ENCODE results near the gene FASTKD2. TPM values are rescaled to one million over a fixed set of nuclear protein-coding genes. Genes with fewer than 3 reads are reported as not detected.
A peak's percentile ranks its signal among the peaks of the same experiment; 100 is the strongest.

Gene FASTKD2
- total RNA-seq, 4 donors from 2014 or later, result 18.4 to 39.3 (median 30.2) TPM

DNA sequence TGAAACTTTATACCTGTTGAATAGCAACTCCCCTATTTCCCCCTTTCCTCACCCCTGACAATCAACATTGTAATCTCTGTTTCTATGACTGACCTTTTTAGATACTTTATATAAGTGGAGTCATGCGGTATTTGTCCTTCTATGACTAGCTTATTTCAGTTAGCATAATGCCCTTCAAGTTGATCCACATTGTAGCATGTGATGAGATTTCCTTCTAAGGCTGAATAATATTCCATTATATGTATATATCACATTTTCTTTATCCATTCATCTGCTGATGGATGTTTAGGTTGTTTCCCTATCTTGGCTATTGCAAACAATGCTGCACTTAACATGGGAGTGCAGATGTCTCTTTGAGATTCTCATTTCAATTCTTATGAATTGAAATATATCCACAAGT, 9.5 kb downstream of the FASTKD2 start:
- Histone ChIP-seq H3K4me3 (no peak overlapping the region), H3K9me3 (peaks cover 0 to 9% (median 8%) of the 10 kb centered on the region in 3 donors), H3K27ac (no peak overlapping the region), H3K4me1 (no peaks in the 10 kb centered on the region), H3K27me3 (no peaks in the 10 kb centered on the region), H3K36me3 (peaks cover 4 to 100% (median 19%) of the 10 kb centered on the region in 3 donors)
- no peak for DNase-seq
- TF ChIP-seq POLR2A (IDR thresholded peaks at IDR 0.05), result no peak
- TF ChIP-seq, protein P1, sequence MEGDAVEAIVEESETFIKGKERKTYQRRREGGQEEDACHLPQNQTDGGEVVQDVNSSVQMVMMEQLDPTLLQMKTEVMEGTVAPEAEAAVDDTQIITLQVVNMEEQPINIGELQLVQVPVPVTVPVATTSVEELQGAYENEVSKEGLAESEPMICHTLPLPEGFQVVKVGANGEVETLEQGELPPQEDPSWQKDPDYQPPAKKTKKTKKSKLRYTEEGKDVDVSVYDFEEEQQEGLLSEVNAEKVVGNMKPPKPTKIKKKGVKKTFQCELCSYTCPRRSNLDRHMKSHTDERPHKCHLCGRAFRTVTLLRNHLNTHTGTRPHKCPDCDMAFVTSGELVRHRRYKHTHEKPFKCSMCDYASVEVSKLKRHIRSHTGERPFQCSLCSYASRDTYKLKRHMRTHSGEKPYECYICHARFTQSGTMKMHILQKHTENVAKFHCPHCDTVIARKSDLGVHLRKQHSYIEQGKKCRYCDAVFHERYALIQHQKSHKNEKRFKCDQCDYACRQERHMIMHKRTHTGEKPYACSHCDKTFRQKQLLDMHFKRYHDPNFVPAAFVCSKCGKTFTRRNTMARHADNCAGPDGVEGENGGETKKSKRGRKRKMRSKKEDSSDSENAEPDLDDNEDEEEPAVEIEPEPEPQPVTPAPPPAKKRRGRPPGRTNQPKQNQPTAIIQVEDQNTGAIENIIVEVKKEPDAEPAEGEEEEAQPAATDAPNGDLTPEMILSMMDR (IDR thresholded peaks at IDR 0.05), result no peak
- 91 to 100% methylated on average over 1 of the region's 1 CpG for WGBS, 2 donors
- intact Hi-C loops (cut with DNase I), result no loop called here

DNA sequence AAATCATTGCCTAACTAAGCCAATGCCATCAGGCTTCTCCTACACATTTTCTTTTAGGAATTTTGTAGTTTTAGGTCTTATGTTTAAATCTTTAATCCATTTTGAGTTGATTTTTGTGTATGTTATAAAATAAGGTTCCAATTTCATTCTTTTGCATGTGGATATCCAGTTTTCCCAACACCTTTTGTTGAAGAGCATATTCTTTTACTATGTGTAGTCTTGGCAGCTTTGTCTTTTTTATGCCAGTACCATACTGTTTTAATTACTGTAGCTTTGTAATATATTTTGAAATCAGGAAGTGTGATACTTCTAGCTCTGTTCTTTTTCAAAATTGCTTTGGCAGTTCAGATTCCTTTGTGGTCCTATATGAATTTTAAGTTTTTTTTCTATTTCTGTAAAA, 11.0 kb downstream of the FASTKD2 start:
- Histone ChIP-seq H3K4me1 (no peaks in the 10 kb centered on the region), H3K27ac (no peak overlapping the region), H3K36me3 (peaks cover 4 to 100% (median 16%) of the 10 kb centered on the region in 3 donors), H3K27me3 (no peaks in the 10 kb centered on the region), H3K9me3 (peaks cover 0 to 15% (median 9%) of the 10 kb centered on the region in 3 donors), H3K4me3 (no peak overlapping the region)
- DNase-seq, result no peak
- intact Hi-C loops (cut with DNase I), result no loop called here
- TF ChIP-seq POLR2A (IDR thresholded peaks at IDR 0.05), result no peak
- TF ChIP-seq, protein P1 (IDR thresholded peaks at IDR 0.05), result no peak

DNA sequence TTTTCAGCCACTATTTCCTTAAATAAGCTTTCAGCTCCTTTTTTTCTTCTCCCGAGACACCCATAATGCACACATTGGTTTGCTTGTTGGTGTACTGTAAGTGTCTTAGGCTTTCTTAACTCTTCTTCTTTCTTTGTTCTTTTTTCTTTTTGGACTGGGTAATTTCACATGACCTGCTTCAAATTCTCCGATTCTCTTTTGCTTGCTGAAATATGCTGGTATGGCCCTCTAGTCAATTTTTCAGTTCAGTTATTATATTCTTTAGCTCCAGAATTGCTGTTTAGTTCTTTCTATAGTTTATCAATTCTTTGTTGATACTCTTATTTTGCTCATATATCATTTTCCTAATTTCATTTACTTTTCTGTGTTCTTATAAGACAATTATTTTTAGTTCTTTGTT, 15.3 kb downstream of the FASTKD2 start:
- H3K36me3 ChIP-seq, result peaks cover 4 to 100% (median 26%) of the 10 kb centered on the region in 3 donors
- intact Hi-C loops (cut with DNase I), result loop anchor here (10.0 kb wide), 1 partner anchor 86 kb away; no protein-coding TSS in a partner anchor
- H3K27ac ChIP-seq, result no peak overlapping the region
- H3K27me3 ChIP-seq, result no peaks in the 10 kb centered on the region
- peaks cover 0 to 15% (median 9%) of the 10 kb centered on the region in 3 donors for H3K9me3 ChIP-seq
- DNase-seq, result no peak
- H3K4me1 ChIP-seq, result no peaks in the 10 kb centered on the region
- TF ChIP-seq POLR2A (IDR thresholded peaks at IDR 0.05), result no peak
- TF ChIP-seq, protein P1 (IDR thresholded peaks at IDR 0.05), result no peak
- no peak overlapping the region for H3K4me3 ChIP-seq
- 100% methylated on average over 2 of the region's 2 CpGs for WGBS, 2 donors

DNA sequence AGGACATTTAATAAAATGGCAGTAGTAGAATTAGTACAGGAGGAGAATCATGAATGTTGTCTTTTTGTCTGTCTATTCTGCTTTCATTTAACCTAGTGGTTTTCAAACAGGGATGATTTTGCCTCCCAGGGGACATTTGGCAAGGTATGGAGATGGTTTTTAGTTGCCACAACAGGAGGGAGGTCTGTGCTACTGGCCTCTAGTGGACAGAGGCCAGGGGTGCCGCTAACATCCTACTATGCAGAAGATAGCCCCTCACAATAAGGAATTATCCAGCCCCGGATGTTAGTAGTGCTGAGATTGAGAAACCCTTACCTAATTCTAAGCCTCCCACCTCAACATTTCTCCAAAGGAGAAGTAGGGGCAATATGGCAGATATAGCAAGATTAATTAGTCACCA, 18.3 kb downstream of the FASTKD2 start:
- 70 to 79% methylated on average over 2 of the region's 2 CpGs for WGBS, 2 donors
- Histone ChIP-seq H3K27me3 (no peaks in the 10 kb centered on the region), H3K9me3 (peaks cover 0 to 8% (median 0%) of the 10 kb centered on the region in 3 donors), H3K27ac (no peak overlapping the region), H3K4me3 (no peak overlapping the region), H3K36me3 (peaks cover 4 to 100% (median 22%) of the 10 kb centered on the region in 3 donors), H3K4me1 (no peaks in the 10 kb centered on the region)
- DNase-seq, result no peak
- TF ChIP-seq, protein P1 (IDR thresholded peaks at IDR 0.05), result peak in 1 of 6 experiments; percentile 26
- TF ChIP-seq POLR2A (IDR thresholded peaks at IDR 0.05), result no peak
- intact Hi-C loops (cut with DNase I), result loop anchor here (10.0 kb wide), 1 partner anchor 89 kb away; no protein-coding TSS in a partner anchor

DNA sequence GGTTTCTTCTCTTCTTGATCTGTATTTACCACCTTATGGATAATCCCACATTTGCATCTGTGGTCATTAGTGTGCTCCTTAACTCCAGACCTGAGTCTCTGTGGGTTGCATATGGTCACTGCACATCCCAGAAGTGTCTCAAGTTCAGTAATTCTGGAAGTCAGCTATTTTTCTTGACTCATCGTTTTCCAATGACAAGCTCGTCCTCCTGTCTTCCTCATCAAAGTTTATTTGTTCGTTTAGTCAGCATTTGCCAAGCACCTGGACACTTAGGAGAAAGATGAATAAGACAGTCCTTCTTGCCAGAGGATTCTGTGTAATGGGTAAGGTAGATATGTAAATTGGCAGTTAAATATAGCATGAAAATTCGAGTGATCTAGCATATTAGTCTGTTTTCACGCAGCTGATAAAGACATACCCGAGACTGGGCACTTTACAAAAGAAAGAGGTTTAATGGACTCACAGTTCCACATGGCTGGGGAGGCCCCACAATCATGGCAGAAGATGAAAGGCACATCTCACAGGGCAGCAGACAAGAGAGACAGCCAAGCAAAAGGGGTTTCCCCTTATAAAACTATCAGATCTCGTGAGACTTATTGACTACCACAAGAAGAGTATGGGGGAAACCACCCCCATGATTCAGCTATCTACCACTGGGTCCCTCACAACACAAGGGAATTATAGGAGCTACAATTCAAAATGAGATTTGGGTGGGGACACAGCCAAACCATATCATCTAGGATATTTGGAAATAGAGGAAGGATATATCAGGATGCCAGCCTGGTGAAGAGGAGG, 19.4 kb downstream of the FASTKD2 start:
- WGBS, 2 donors, result 70 to 84% methylated on average over 5 to 7 of the region's 7 CpGs
- TF ChIP-seq, protein P1 (IDR thresholded peaks at IDR 0.05), result no peak
- TF ChIP-seq POLR2A (IDR thresholded peaks at IDR 0.05), result no peak
- H3K4me1 ChIP-seq, result no peaks in the 10 kb centered on the region
- peaks cover 0 to 100% (median 16%) of the 10 kb centered on the region in 3 donors for H3K36me3 ChIP-seq
- H3K27me3 ChIP-seq, result no peaks in the 10 kb centered on the region
- no peak overlapping the region for H3K4me3 ChIP-seq
- no peak overlapping the region for H3K27ac ChIP-seq
- intact Hi-C loops (cut with DNase I), result loop anchor here (10.0 kb wide), 1 partner anchor 90 kb away; no protein-coding TSS in a partner anchor
- DNase-seq, result no peak
- peaks cover 0 to 8% (median 0%) of the 10 kb centered on the region in 3 donors for H3K9me3 ChIP-seq

Measured in esophagus squamous epithelium (tissue), 5 donors.